GM12878 (cell line): Measurements from ENCODE around the gene VTI1A. TPM values are rescaled to one million over a fixed set of nuclear protein-coding genes. Genes with fewer than 3 reads are reported as not detected.

Experiments
- IKZF1 ChIP-seq: fragments of 450-650 bp; conservative IDR thresholded peaks from 2 replicates; pipeline ENCODE4 v1.6.1; 2017; ENCODE audit warnings: antibody characterized with exemption, mild to moderate bottlenecking
- IKZF2 ChIP-seq, 2 experiments: fragments of 450-650 bp; IDR thresholded peaks; 2 replicates each; pipeline ENCODE4 v1.6.1; 2017; ENCODE audit warnings: mild to moderate bottlenecking in 2 of 2, moderate library complexity in 2 of 2
- KAT2A ChIP-seq: conservative IDR thresholded peaks from 2 replicates; pipeline ENCODE4 v1.6.1; 2011; ENCODE audit warnings: low read depth, low read length; ENCODE audit not compliant: control insufficient read depth
- MAX ChIP-seq: IDR thresholded peaks from 2 replicates; pipeline ENCODE4 v1.6.1; 2012; ENCODE audit warnings: low read depth, low read length, improper control_type of control experiment
- MYB ChIP-seq: fragments of 150-350 bp; IDR thresholded peaks from 2 replicates; pipeline ENCODE4 v1.6.1; 2014; ENCODE audit warnings: mild to moderate bottlenecking, low read depth, low read length, borderline replicate concordance
- MYC ChIP-seq: IDR thresholded peaks from 2 replicates; pipeline ENCODE4 v1.6.1; 2011; ENCODE audit warnings: mild to moderate bottlenecking, low read length, moderate library complexity, inconsistent platforms; ENCODE audit not compliant: insufficient read depth, insufficient replicate concordance, insufficient read length, severe bottlenecking
- NFIC ChIP-seq: IDR thresholded peaks from 2 replicates; pipeline ENCODE4 v1.6.1; 2012; ENCODE audit warnings: low read depth, mild to moderate bottlenecking, inconsistent platforms, low read length, moderate library complexity
- ZNF622 ChIP-seq: fragments of 450-650 bp; IDR thresholded peaks from 2 replicates; pipeline ENCODE4 v1.6.1; 2017; ENCODE audit warnings: mild to moderate bottlenecking, inconsistent platforms
- polyA plus RNA-seq, 11 experiments: library from polyadenylated mRNA; depleted of rRNA in 4 of 11; unstranded in 6 of 11; stranded (reverse) in 5 of 11; fragments of >200 nt; fragmentation: Nextera tagmentation in 4 of 11; fragmentation: Illumina TruSeq in 1 of 11; extraction: Ambion mirVana in 4 of 11; extraction: Trizol in 1 of 11; gene quantifications; 1 replicate in 1 of 11; 2 replicates in 10 of 11; pipeline versions ENCODE4 v1.2.1 to v1.2.3, GENCODE V29; 2011 to 2016; ENCODE audit warnings: inconsistent platforms in 2 of 11, missing spikeins in 2 of 11, low read depth in 1 of 11
- total RNA-seq, 4 experiments: library from RNA; depleted of rRNA in 3 of 4; stranded (reverse); fragments of >200 nt in 3 of 4; fragmentation: Illumina TruSeq in 1 of 4; extraction: Trizol in 1 of 4; gene quantifications; 2 replicates each; pipeline versions ENCODE4 v1.2.1 to v1.2.3, GENCODE V29; 2013 to 2021
- TF ChIP-seq, protein P1 (sequence below): fragments of 450-650 bp; IDR thresholded peaks from 2 replicates; pipeline ENCODE4 v1.6.1; 2016; ENCODE audit warnings: mild to moderate bottlenecking, moderate library complexity, borderline replicate concordance

The VTI1A gene
- total and polyA plus RNA-seq, 10 of the 15 experiments (the other 5 are each of a cell fraction or from before 2014, with no cell fraction given) = 12.4 to 43.2 (median 27.5) TPM

DNA sequence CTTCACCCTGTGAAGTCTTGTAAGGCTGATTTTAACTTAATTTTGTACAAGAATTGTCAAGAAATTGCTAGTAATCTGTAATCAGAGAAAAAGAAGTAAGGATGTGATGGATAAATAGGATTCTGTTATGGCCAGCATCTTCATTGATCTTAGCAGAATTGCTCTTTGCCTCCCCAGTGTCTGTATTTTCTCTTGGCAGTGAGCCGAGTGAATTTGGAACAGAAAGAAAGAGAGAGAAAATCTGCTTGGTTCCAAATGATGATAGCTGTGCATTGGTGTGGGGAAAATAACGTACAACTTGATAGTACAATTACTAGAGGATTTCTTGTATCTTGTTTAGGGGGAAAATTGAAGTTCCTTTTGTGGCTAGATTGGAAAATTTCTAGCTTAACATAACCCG lies 34.6 kb downstream of the VTI1A start (continued):
- TF ChIP-seq MAX (no peak), IKZF2 (IDR thresholded peaks at IDR 0.05) (no peak), NFIC (no peak), IKZF1 (no peak), ZNF622 (no peak), KAT2A (no peak), MYC (no peak), MYB (no peak)
- TF ChIP-seq, protein P1, sequence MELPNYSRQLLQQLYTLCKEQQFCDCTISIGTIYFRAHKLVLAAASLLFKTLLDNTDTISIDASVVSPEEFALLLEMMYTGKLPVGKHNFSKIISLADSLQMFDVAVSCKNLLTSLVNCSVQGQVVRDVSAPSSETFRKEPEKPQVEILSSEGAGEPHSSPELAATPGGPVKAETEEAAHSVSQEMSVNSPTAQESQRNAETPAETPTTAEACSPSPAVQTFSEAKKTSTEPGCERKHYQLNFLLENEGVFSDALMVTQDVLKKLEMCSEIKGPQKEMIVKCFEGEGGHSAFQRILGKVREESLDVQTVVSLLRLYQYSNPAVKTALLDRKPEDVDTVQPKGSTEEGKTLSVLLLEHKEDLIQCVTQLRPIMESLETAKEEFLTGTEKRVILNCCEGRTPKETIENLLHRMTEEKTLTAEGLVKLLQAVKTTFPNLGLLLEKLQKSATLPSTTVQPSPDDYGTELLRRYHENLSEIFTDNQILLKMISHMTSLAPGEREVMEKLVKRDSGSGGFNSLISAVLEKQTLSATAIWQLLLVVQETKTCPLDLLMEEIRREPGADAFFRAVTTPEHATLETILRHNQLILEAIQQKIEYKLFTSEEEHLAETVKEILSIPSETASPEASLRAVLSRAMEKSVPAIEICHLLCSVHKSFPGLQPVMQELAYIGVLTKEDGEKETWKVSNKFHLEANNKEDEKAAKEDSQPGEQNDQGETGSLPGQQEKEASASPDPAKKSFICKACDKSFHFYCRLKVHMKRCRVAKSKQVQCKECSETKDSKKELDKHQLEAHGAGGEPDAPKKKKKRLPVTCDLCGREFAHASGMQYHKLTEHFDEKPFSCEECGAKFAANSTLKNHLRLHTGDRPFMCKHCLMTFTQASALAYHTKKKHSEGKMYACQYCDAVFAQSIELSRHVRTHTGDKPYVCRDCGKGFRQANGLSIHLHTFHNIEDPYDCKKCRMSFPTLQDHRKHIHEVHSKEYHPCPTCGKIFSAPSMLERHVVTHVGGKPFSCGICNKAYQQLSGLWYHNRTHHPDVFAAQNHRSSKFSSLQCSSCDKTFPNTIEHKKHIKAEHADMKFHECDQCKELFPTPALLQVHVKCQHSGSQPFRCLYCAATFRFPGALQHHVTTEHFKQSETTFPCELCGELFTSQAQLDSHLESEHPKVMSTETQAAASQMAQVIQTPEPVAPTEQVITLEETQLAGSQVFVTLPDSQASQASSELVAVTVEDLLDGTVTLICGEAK = no peak
- TF ChIP-seq, all 136 proteins: peak for 0
